Smooth muscle cell (in vitro differentiated cells): ENCODE measurements around the gene PATJ. TPM values are rescaled to one million over a fixed set of nuclear protein-coding genes. Genes with fewer than 3 reads are reported as not detected.

ENCODE experiments used
- DNase-seq: peaks from one replicate; lab custom pipeline; 2025; ENCODE audit not compliant: unreplicated experiment; lab: John Stamatoyannopoulos, UW
- H2AFZ ChIP-seq: fragments of 200-600 bp; sonication (generic); 2 replicates; pipeline ENCODE4 v1.6.0; 2016; ENCODE audit warnings: antibody characterized with exemption, low read depth, mild to moderate bottlenecking
- H3F3A ChIP-seq: fragments of 200-600 bp; sonication (generic); 2 replicates; pipeline ENCODE4 v1.6.0; 2017; ENCODE audit warnings: antibody characterized with exemption, low read depth
- H3K27ac ChIP-seq: fragments of 200-600 bp; sonication (generic); 2 replicates; pipeline ENCODE4 v1.5.1; 2016; ENCODE audit warnings: low read depth, mild to moderate bottlenecking
- H3K27me3 ChIP-seq: fragments of 200-600 bp; sonication (generic); 2 replicates; pipeline ENCODE4 v1.6.1; 2016; ENCODE audit warnings: low read depth, mild to moderate bottlenecking
- H3K36me3 ChIP-seq: fragments of 200-600 bp; sonication (generic); 2 replicates; pipeline ENCODE4 v1.5.1; 2016; ENCODE audit warnings: low read depth
- H3K4me1 ChIP-seq: fragments of 200-600 bp; sonication (generic); 2 replicates; pipeline ENCODE4 v1.5.1; 2016; ENCODE audit warnings: low read depth
- H3K4me2 ChIP-seq: fragments of 200-600 bp; sonication (generic); 2 replicates; pipeline ENCODE4 v1.6.0; 2016; ENCODE audit warnings: mild to moderate bottlenecking
- H3K4me3 ChIP-seq: fragments of 200-600 bp; sonication (generic); 2 replicates; pipeline ENCODE4 v1.5.1; 2016; ENCODE audit warnings: mild to moderate bottlenecking
- H3K79me2 ChIP-seq: fragments of 200-600 bp; sonication (generic); 2 replicates; pipeline ENCODE4 v1.6.0; 2016; ENCODE audit warnings: low read depth, mild to moderate bottlenecking
- H3K9ac ChIP-seq: fragments of 200-600 bp; sonication (generic); 2 replicates; pipeline ENCODE4 v1.6.0; 2016; ENCODE audit warnings: low read depth
- H3K9me3 ChIP-seq: fragments of 200-600 bp; sonication (generic); replicated peaks from 2 replicates; pipeline ENCODE4 v1.5.1; 2016; ENCODE audit warnings: low read depth
- H4K20me1 ChIP-seq: fragments of 200-600 bp; sonication (generic); 2 replicates; pipeline ENCODE4 v1.6.0; 2016; ENCODE audit warnings: low read depth
- WGBS: methylation state at CpG from one replicate; pipeline ENCODE4 v1.1.7; 2016; ENCODE audit warnings: low lambda C conversion rate; 5-methylcytosine and 5-hydroxymethylcytosine counted together
- polyA plus RNA-seq: library from polyadenylated mRNA; unstranded; fragments of >200 nt; fragmentation: Nextera tagmentation; extraction: Ambion mirVana; gene quantifications from 2 replicates; pipeline ENCODE4 v1.2.1, GENCODE V29; 2016
- total RNA-seq: library from RNA; depleted of rRNA; stranded (reverse); fragments of >200 nt; gene quantifications from 2 replicates; pipeline ENCODE4 v1.2.3, GENCODE V29; 2014
- TF ChIP-seq, protein P1 (sequence below): fragments of 200-600 bp; sonication (generic); IDR thresholded peaks from 2 replicates; pipeline ENCODE4 v1.5.1; 2017; ENCODE audit warnings: borderline replicate concordance, mild to moderate bottlenecking, antibody characterized with exemption; ENCODE audit not compliant: insufficient read depth, poor library complexity, severe bottlenecking

Gene PATJ
- total and polyA plus RNA-seq, 2 experiments from 2014 or later = 3.5 to 12.3 TPM

DNA sequence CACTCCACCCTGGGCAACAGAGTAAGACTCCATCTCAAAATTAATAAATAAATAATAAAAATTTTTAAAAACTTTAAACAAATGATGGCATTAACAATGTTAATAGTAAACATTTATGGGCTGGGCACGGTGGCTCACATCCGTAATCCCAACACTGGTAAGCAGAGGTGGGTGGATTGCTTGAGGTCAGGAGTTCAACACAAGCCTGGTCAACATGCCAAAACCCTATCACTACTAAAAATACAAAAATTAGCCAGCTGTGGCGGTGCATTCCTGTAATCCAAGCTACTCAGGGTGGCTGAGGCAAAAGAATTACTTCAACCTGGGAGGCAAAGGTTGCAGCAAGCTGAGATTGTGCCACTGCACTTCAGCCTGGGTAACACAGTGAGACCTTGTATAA, 443.4 kb downstream of the PATJ start:
- Histone ChIP-seq H3K36me3 (no peaks in the 10 kb centered on the region), H4K20me1 (no peaks in the 10 kb centered on the region), H3K4me1 (peaks cover 30% of the 10 kb centered on the region), H3K27me3 (no peaks in the 10 kb centered on the region), H3K79me2 (no peaks in the 10 kb centered on the region), H3K4me2 (no peak overlapping the region), H3F3A (no peaks in the 10 kb centered on the region), H3K9me3 (no peaks in the 10 kb centered on the region), H2AFZ (no peak overlapping the region), H3K27ac (no peak overlapping the region), H3K4me3 (no peak overlapping the region), H3K9ac (no peak overlapping the region)
- no peak for DNase-seq
- TF ChIP-seq, protein P1, sequence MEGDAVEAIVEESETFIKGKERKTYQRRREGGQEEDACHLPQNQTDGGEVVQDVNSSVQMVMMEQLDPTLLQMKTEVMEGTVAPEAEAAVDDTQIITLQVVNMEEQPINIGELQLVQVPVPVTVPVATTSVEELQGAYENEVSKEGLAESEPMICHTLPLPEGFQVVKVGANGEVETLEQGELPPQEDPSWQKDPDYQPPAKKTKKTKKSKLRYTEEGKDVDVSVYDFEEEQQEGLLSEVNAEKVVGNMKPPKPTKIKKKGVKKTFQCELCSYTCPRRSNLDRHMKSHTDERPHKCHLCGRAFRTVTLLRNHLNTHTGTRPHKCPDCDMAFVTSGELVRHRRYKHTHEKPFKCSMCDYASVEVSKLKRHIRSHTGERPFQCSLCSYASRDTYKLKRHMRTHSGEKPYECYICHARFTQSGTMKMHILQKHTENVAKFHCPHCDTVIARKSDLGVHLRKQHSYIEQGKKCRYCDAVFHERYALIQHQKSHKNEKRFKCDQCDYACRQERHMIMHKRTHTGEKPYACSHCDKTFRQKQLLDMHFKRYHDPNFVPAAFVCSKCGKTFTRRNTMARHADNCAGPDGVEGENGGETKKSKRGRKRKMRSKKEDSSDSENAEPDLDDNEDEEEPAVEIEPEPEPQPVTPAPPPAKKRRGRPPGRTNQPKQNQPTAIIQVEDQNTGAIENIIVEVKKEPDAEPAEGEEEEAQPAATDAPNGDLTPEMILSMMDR = no peak
- WGBS = 88% methylated on average over 3 of the region's 3 CpGs

DNA sequence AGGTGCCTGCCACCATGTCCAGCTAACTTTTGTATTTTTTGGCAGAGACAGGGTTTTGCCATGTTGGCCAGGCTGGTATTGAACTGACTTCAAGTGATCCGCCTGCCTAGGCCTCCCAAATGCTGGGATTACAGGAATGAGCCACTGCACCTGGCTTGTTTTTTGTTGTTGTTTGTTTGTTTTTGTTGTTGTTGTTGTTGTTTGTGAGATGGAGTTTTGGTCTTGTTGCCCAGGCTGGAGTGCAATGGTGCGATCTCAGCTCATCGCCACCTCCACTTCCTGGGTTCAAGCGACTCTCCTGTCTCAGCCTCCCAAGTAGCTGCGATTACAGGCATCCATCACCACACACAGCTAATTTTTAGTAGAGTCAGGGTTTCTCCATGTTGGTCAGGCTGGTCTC, 445.3 kb downstream of the PATJ start:
- Histone ChIP-seq H3K4me1 (peaks cover 11% of the 10 kb centered on the region), H3K4me2 (no peak overlapping the region), H3K27me3 (no peaks in the 10 kb centered on the region), H3K79me2 (no peaks in the 10 kb centered on the region), H3K9me3 (no peaks in the 10 kb centered on the region), H3K9ac (no peak overlapping the region), H2AFZ (no peak overlapping the region), H3K27ac (no peak overlapping the region), H4K20me1 (no peaks in the 10 kb centered on the region), H3K36me3 (no peaks in the 10 kb centered on the region), H3F3A (no peaks in the 10 kb centered on the region), H3K4me3 (no peak overlapping the region)
- WGBS = 97% methylated on average over 5 of the region's 5 CpGs
- TF ChIP-seq, protein P1 = no peak
- no peak for DNase-seq

DNA sequence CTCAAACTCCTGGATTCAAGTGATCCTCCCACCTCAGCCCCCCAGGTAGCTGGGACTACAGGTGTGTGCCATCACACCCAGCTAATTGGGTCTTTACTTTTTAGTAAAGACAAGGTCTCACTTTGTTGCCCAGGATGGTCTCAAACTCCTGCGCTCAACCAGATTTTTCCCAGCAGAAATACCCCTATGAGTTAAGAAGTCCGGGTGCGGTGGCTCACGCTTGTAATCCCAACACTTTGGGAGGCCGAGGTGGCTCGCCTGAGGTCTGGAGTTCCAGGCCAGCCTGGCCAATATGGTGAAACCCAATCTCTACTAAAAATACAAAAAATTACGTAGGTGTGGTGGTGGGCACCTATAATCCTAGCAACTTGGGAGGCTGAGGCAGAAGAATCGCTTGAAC, 445.8 kb downstream of the PATJ start:
- Histone ChIP-seq H3K4me2 (no peak overlapping the region), H3K79me2 (no peaks in the 10 kb centered on the region), H3K4me3 (no peak overlapping the region), H3K9ac (no peak overlapping the region), H3K27me3 (no peaks in the 10 kb centered on the region), H4K20me1 (no peaks in the 10 kb centered on the region), H3K4me1 (peaks cover 7% of the 10 kb centered on the region), H3F3A (no peaks in the 10 kb centered on the region), H3K27ac (no peak overlapping the region), H3K9me3 (no peaks in the 10 kb centered on the region), H2AFZ (no peak overlapping the region), H3K36me3 (no peaks in the 10 kb centered on the region)
- 98% methylated on average over 8 of the region's 8 CpGs for WGBS
- no peak for DNase-seq
- TF ChIP-seq, protein P1 = no peak

DNA sequence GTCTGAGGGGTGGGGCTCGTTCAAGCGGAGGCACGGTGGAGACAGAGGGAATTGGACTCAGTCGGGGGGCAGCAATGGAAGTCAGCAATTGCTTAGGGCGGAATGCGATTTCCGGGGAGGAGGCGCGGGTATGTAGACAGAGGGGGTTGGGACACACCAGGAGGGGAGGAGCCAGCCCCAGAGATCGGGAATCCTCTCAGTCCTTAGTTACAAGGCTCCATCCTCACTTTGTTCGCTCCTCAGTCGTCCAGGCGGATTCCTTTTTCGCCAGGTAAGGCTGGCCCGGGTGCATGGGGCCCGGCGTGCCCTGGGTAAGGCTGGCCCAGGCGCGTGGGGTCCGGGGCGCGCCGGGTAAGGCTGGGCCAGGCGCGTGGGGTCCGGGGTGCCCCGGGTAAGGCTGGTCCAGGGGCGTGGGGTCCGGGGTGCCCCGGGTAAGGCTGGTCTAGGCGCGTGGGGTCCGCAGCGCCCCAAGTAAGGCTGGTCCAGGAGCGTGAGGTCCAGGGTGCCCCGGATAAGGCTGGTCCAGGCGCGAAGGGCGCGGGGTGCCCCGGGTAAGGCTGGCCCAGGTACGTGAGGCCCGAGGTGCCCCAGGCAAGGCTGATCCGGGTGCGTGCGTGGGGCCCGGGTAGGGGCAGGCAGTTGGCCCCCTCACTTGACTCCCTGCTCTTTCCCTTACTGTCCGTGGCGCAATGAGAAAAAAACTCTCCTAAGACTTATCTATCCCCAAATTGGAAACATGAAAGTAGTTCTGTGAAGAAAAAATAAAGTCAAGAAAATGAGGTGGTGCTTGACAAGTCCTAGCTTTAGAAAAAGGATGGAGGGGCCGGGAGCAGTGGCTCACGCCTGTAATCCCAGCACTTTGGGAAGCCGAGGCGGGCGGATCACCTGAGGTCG, 452.6 kb downstream of the PATJ start, which contains the start of gene L1TD1:
TSS of gene L1TD1 (plus strand) at position 199 of the 894 bp plus-strand sequence. CDS start 11,780 bp downstream, outside the sequence.
- Histone ChIP-seq H3K9ac (no peak within 1 kb of the TSS), H3K4me1 (peaks cover 8% of the 10 kb centered on the region), H3K4me3 (peak within 1 kb of the TSS; percentile 42), H3F3A (no peaks in the 10 kb centered on the region), H2AFZ (peak within 1 kb of the TSS; percentile 54), H3K4me2 (peak within 1 kb of the TSS; percentile 73), H3K27ac (no peak within 1 kb of the TSS), H3K27me3 (peaks cover 41% of the 10 kb centered on the region), H3K9me3 (no peaks in the 10 kb centered on the region), H3K36me3 (no peaks in the 10 kb centered on the region), H4K20me1 (no peaks in the 10 kb centered on the region), H3K79me2 (no peaks in the 10 kb centered on the region)
- 4% methylated on average over 45 of the region's 55 CpGs for WGBS
- no peak for DNase-seq
- TF ChIP-seq, protein P1 = no peak
